Gastrocnemius medialis (tissue), 4 donors: ENCODE measurements around the gene TNS3.

Experiments used
- CTCF ChIP-seq, 5 experiments: fragments of 450-650 bp in 3 of 5; fragments of 200-600 bp in 2 of 5; sonication (generic) in 2 of 5; IDR thresholded peaks in 4 of 5; conservative IDR thresholded peaks in 1 of 5; 1 replicate in 4 of 5; 2 replicates in 1 of 5; pipeline ENCODE4 v1.5.1; 2016 to 2019; ENCODE audit warnings: antibody characterized with exemption in 5 of 5, mild to moderate bottlenecking in 3 of 5, moderate library complexity in 3 of 5
- POLR2A ChIP-seq, 2 donors: fragments of 450-650 bp; IDR thresholded peaks; one replicate each; pipeline ENCODE4 v1.6.1; 2017; ENCODE audit warnings: antibody characterized with exemption in 2 of 2, mild to moderate bottlenecking in 2 of 2, moderate library complexity in 2 of 2

- TF ChIP-seq CTCF (IDR thresholded peaks at IDR 0.05 in 4 of 5, conservative IDR thresholded peaks at IDR 0.05 in 1 of 5) (no peak), POLR2A (IDR thresholded peaks at IDR 0.05) (no peak)
Observed at GRCh38 chr7:47277321-47277781, 304.6 kb downstream of the TNS3 start.
